H1 (cell line): ENCODE results near the gene AP1G2. TPM values are rescaled to one million over a fixed set of nuclear protein-coding genes. Genes with fewer than 3 reads are reported as not detected.

ENCODE experiments used
- ASH2L ChIP-seq: fragments of 200-600, 300-600 bp; sonication (generic); IDR thresholded peaks from one replicate; pipeline ENCODE4 v1.7.1; 2017; ENCODE audit warnings: low read length
- CHD1 ChIP-seq: IDR thresholded peaks from 2 replicates; pipeline ENCODE4 v1.6.1; 2012; ENCODE audit warnings: low read depth, low read length, improper control_type of control experiment
- EZH2 ChIP-seq: fragments of 200-600 bp; sonication (generic); IDR thresholded peaks from 2 replicates; pipeline ENCODE4 v1.7.1; 2012; ENCODE audit warnings: low read depth, mild to moderate bottlenecking, moderate library complexity, low read length, inconsistent platforms; ENCODE audit not compliant: severe bottlenecking
- JUN ChIP-seq: IDR thresholded peaks from 2 replicates; pipeline ENCODE4 v1.6.1; 2011; ENCODE audit warnings: low read depth, mild to moderate bottlenecking, improper control_type of control experiment, low read length
- SP4 ChIP-seq: IDR thresholded peaks from 2 replicates; pipeline ENCODE4 v1.6.1; 2012; ENCODE audit warnings: low read length, inconsistent platforms
- TEAD4 ChIP-seq: IDR thresholded peaks from 2 replicates; pipeline ENCODE4 v1.6.1; 2012; ENCODE audit warnings: low read depth, low read length, inconsistent platforms, mixed read lengths
- polyA plus RNA-seq, 7 experiments: library from polyadenylated mRNA; depleted of rRNA in 3 of 7; stranded (reverse) in 5 of 7; unstranded in 2 of 7; fragments of >200 nt in 5 of 7; fragments of 200-250 nt in 2 of 7; gene quantifications; 1 replicate in 5 of 7; 2 replicates in 1 of 7; 4 replicates in 1 of 7; pipeline versions ENCODE4 v1.2.1 to v1.2.3, GENCODE V29; 2011 to 2013; ENCODE audit warnings: missing spikeins in 2 of 7, mixed read lengths in 2 of 7
- total RNA-seq: library from RNA; stranded (reverse); fragmentation: NEBNext Ultra II Directional; extraction: Animal tissue kit (Norgen Biotek cat#: 25700); gene quantifications from 2 replicates; pipeline ENCODE4 v1.2.1, GENCODE V29; 2021
- TF ChIP-seq, protein P1 (sequence below): IDR thresholded peaks from 2 replicates; pipeline ENCODE4 v1.6.1; 2012; ENCODE audit warnings: low read length, inconsistent platforms
- TF ChIP-seq, protein P2 (sequence below): IDR thresholded peaks from 2 replicates; pipeline ENCODE4 v1.6.1; 2011; ENCODE audit warnings: low read depth, mild to moderate bottlenecking, low read length; ENCODE audit not compliant: insufficient read depth

Gene AP1G2
- total and polyA plus RNA-seq, 2 of the 8 experiments (the other 6 are each of a cell fraction or from before 2014, with no cell fraction given) = 70.9 to 134 TPM

- TF ChIP-seq CHD1 = no peak
- no peak for TF ChIP-seq JUN
- TF ChIP-seq, protein P1, sequence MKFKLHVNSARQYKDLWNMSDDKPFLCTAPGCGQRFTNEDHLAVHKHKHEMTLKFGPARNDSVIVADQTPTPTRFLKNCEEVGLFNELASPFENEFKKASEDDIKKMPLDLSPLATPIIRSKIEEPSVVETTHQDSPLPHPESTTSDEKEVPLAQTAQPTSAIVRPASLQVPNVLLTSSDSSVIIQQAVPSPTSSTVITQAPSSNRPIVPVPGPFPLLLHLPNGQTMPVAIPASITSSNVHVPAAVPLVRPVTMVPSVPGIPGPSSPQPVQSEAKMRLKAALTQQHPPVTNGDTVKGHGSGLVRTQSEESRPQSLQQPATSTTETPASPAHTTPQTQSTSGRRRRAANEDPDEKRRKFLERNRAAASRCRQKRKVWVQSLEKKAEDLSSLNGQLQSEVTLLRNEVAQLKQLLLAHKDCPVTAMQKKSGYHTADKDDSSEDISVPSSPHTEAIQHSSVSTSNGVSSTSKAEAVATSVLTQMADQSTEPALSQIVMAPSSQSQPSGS = no peak
- no peak for TF ChIP-seq TEAD4
- TF ChIP-seq EZH2 = no peak
- TF ChIP-seq SP4 = no peak
- TF ChIP-seq ASH2L = no peak
- TF ChIP-seq, protein P2, sequence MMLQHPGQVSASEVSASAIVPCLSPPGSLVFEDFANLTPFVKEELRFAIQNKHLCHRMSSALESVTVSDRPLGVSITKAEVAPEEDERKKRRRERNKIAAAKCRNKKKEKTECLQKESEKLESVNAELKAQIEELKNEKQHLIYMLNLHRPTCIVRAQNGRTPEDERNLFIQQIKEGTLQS = no peak
- TF ChIP-seq, all 59 proteins: peak for 0
Measured at GRCh38 chr14:23600806-23601205, 33.2 kb upstream of the AP1G2 start (continued).
